Myocyte (in vitro differentiated cells): ENCODE measurements around the gene FAM25G. TPM values are rescaled to one million over a fixed set of nuclear protein-coding genes. Genes with fewer than 3 reads are reported as not detected.

Experiments
- DNase-seq: peaks from one replicate; pipeline ENCODE4 v3.0.0-alpha.2; 2012; ENCODE audit warnings: low read depth
- total RNA-seq: library from RNA; depleted of rRNA; stranded (reverse); fragments of >200 nt; gene quantifications from 2 replicates; pipeline ENCODE4 v1.2.3, GENCODE V29; 2014

Gene FAM25G
- total RNA-seq, 1 donor from 2014 or later, result not detected

- DNase-seq, result peak; percentile 50
Observed at GRCh38 chr10:47449102-47449978, 42.2 kb downstream of the FAM25G start.

DNA sequence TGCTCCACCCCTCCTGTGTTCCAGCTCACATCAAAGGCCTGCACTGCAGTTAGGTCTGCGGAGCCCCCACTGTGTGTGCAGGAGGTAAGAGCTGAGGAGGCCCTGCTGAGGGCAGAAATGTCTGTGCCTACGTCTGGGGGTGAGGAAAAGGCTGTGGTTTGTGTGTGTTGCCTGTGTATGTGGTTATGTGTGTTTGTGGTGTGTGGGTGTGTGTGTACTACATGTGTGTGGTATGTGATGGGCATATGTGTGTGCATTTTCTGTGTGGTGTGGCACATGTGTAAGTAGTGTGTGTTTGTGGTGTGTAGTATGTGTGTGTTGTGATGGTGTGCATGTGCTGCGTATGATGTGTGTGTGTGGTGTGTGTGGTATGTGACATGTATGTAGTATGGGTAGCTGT, 43.8 kb downstream of the FAM25G start:
- no peak for DNase-seq

- no peak for DNase-seq
Observed at GRCh38 chr10:47447209-47447608, 44.3 kb downstream of the FAM25G start.

- no peak for DNase-seq
Observed at GRCh38 chr10:47445720-47446119, 45.8 kb downstream of the FAM25G start.

- no peak for DNase-seq
Observed at GRCh38 chr10:47444047-47444446, 47.5 kb downstream of the FAM25G start.

- DNase-seq, result no peak
Observed at GRCh38 chr10:47443145-47443544, 48.4 kb downstream of the FAM25G start.

GRCh38 chr10:47442351-47442750, 49.1 kb downstream of the FAM25G start:
- DNase-seq, result no peak

DNA sequence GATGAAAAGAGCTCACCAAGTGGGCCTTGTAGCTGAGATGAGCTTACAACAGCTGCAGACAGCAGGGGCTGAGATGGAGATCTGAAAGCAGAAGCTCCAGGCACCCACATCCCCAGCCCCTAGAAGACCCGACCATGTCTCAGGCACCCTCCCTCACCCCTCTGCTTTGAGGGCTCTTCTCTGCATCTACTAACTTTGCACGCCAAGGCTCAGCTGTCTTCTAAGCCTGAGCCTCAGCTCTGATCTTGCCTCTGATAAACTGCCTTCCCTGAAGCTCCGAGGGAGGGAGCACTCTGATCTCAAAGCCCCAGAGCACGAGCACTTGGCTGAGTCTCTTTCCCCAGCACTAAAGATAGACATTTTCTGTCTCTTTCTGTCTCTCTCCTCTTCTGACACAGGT, 49.6 kb downstream of the FAM25G start:
- no peak for DNase-seq

DNA sequence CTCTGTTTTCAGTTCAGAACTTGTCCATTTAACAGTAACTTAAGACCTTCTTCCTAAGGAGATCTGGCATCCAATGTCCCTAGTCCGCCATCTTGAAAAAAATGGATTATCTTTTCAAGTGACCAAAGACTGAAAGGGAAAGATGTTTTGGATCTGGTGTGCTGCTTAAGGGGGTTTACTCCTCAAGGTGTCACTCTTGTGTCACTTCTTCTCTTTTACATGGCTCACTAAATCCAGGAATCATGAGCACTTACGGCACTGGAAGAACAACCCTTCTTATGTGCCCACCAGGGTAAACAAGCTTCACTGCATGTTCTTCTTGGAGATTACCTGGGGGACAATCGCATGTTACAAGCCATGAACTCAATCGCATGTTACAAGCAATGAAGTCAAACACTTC, 51.3 kb downstream of the FAM25G start:
- DNase-seq, result no peak

GRCh38 chr10:47438857-47439474, 52.5 kb downstream of the FAM25G start:
- no peak for DNase-seq

Other genes with a start within 250 kb of the FAM25G start
- gene GDF10, start 191.5 kb downstream of the FAM25G start, total RNA-seq, result not detected in 2 replicates
- gene GDF2, start 169.2 kb downstream of the FAM25G start, total RNA-seq, result not detected in 2 replicates
- gene RBP3, start 143.3 kb downstream of the FAM25G start, total RNA-seq, result not detected in 2 replicates
- 0.19 and 0.31 TPM in 2 replicates for gene ZNF488, start 107.4 kb downstream of the FAM25G start, total RNA-seq
- not detected in 2 replicates for gene ANXA8, start 7.6 kb downstream of the FAM25G start, total RNA-seq
- 2.0 and 3.5 TPM in 2 replicates for gene AGAP9, start 31.9 kb upstream of the FAM25G start, total RNA-seq